ENCODE data around the gene DYNLT2B.
"Not testable (repeated sequence)": the region's sequence is repeated elsewhere in the genome, so short reads cannot be mapped to it uniquely, and the experiment has no call there.

Gene DYNLT2B

GRCh38 chr3:196254376-196255283 lies 63.4 kb downstream of the DYNLT2B start:
- Histone ChIP-seq H3K4me1 (ENCODE audit: control insufficient read depth, insufficient read depth, low read length) (no peaks in the 10 kb centered on the region), H3K27ac (ENCODE audit: insufficient read depth, low read depth, low read length, poor library complexity, severe bottlenecking) (no peak overlapping the region), H3K4me3 (ENCODE audit: insufficient read depth, low read depth, low read length) (no peak overlapping the region), H3K27me3 (ENCODE audit: control insufficient read depth, insufficient read depth, low read length, poor library complexity, severe bottlenecking) (no peaks in the 10 kb centered on the region), H3K36me3 (ENCODE audit: control insufficient read depth, insufficient read depth, low read length) (no peaks in the 10 kb centered on the region), H3K9me3 (ENCODE audit: control insufficient read depth, low read length) (no peaks in the 10 kb centered on the region)
- 96 to 100% methylated on average over 4 of the region's 5 CpGs for WGBS, 2 experiments

- no peak overlapping the region for H3K27ac ChIP-seq (ENCODE audit: insufficient read depth, low read depth, low read length, poor library complexity, severe bottlenecking)
- H3K4me3 ChIP-seq (ENCODE audit: insufficient read depth, low read depth, low read length): no peak overlapping the region
- peaks cover 6% of the 10 kb centered on the region for H3K36me3 ChIP-seq (ENCODE audit: control insufficient read depth, insufficient read depth, low read length)
- WGBS, 2 experiments: 93 to 97% methylated on average over 16 of the region's 16 CpGs
- H3K4me1 ChIP-seq (ENCODE audit: control insufficient read depth, insufficient read depth, low read length): no peaks in the 10 kb centered on the region
- no peaks in the 10 kb centered on the region for H3K9me3 ChIP-seq (ENCODE audit: control insufficient read depth, low read length)
- H3K27me3 ChIP-seq (ENCODE audit: control insufficient read depth, insufficient read depth, low read length, poor library complexity, severe bottlenecking): no peaks in the 10 kb centered on the region
Measured at GRCh38 chr3:196251918-196252317, 66.1 kb downstream of the DYNLT2B start.

GRCh38 chr3:196246612-196247308 lies 71.3 kb downstream of the DYNLT2B start:
- Histone ChIP-seq H3K36me3 (ENCODE audit: control insufficient read depth, insufficient read depth, low read length) (peaks cover 7% of the 10 kb centered on the region), H3K27me3 (ENCODE audit: control insufficient read depth, insufficient read depth, low read length, poor library complexity, severe bottlenecking) (no peaks in the 10 kb centered on the region), H3K27ac (ENCODE audit: insufficient read depth, low read depth, low read length, poor library complexity, severe bottlenecking) (no peak overlapping the region), H3K9me3 (ENCODE audit: control insufficient read depth, low read length) (no peaks in the 10 kb centered on the region), H3K4me1 (ENCODE audit: control insufficient read depth, insufficient read depth, low read length) (no peaks in the 10 kb centered on the region), H3K4me3 (ENCODE audit: insufficient read depth, low read depth, low read length) (no peak overlapping the region)
- WGBS, 2 experiments: 93 to 96% methylated on average over 13 of the region's 13 CpGs

GRCh38 chr3:196244166-196244565 lies 73.9 kb downstream of the DYNLT2B start:
- H3K9me3 ChIP-seq (ENCODE audit: control insufficient read depth, low read length); H3K27me3 ChIP-seq (ENCODE audit: control insufficient read depth, insufficient read depth, low read length, poor library complexity, severe bottlenecking); H3K36me3 ChIP-seq (ENCODE audit: control insufficient read depth, insufficient read depth, low read length); H3K27ac ChIP-seq (ENCODE audit: insufficient read depth, low read depth, low read length, poor library complexity, severe bottlenecking); H3K4me1 ChIP-seq (ENCODE audit: control insufficient read depth, insufficient read depth, low read length); H3K4me3 ChIP-seq (ENCODE audit: insufficient read depth, low read depth, low read length): not testable (repeated sequence)
- 96 to 97% methylated on average over 34 of the region's 34 CpGs for WGBS, 2 experiments

GRCh38 chr3:196241704-196242103 lies 76.3 kb downstream of the DYNLT2B start:
- no peak overlapping the region for H3K4me3 ChIP-seq (ENCODE audit: insufficient read depth, low read depth, low read length)
- no peaks in the 10 kb centered on the region for H3K9me3 ChIP-seq (ENCODE audit: control insufficient read depth, low read length)
- H3K27me3 ChIP-seq (ENCODE audit: control insufficient read depth, insufficient read depth, low read length, poor library complexity, severe bottlenecking): no peaks in the 10 kb centered on the region
- WGBS, 2 experiments: 91 to 94% methylated on average over 8 of the region's 8 CpGs
- peaks cover 13% of the 10 kb centered on the region for H3K36me3 ChIP-seq (ENCODE audit: control insufficient read depth, insufficient read depth, low read length)
- no peak overlapping the region for H3K27ac ChIP-seq (ENCODE audit: insufficient read depth, low read depth, low read length, poor library complexity, severe bottlenecking)
- no peaks in the 10 kb centered on the region for H3K4me1 ChIP-seq (ENCODE audit: control insufficient read depth, insufficient read depth, low read length)
